Measurements from ENCODE around the gene ACRBP.

Gene ACRBP

GRCh38 chr12:6652391-6652790 is 5.2 kb upstream of the ACRBP start:
- no peak overlapping the region for H3K27ac ChIP-seq (ENCODE audit: low read depth, low read length)
- peaks cover 20 to 66% of the 10 kb centered on the region in 2 donors for H3K36me3 ChIP-seq (ENCODE audit: control insufficient read depth in 1 of 2, insufficient read depth in 2 of 2, low read length in 2 of 2)
- no peak overlapping the region for H3K4me3 ChIP-seq (ENCODE audit: low read depth in 1 of 2, low read length in 2 of 2)
- no peaks in the 10 kb centered on the region for H3K4me1 ChIP-seq (ENCODE audit: control insufficient read depth in 1 of 2, insufficient read depth in 2 of 2, low read length in 2 of 2)
- no peaks in the 10 kb centered on the region for H3K9me3 ChIP-seq (ENCODE audit: control insufficient read depth in 1 of 2, low read length in 2 of 2)
- H3K27me3 ChIP-seq (ENCODE audit: control insufficient read depth in 1 of 2, insufficient read depth in 2 of 2, low read length in 2 of 2) = no peaks in the 10 kb centered on the region
- H3K9ac ChIP-seq (ENCODE audit: low read depth in 1 of 2, low read length in 2 of 2) = no peak overlapping the region

DNA sequence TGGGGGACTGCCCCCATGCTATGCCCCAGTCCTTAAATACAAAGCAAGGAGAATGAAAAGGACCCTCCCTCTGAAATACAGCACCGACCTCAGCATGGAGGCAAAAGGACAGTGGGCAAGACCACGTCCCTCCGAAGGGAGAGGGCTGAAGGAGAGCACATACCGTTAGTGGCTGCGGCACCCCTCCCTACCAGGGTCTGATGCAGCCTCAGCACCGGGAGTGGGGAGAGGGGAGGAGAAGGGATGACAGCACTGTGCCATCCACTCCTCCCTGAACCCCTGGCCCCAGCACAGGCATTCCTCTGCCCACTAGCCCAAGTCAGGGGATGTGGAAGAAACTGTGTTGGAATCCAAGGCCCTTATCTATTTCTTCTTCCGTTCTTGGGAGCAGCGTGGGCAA is 3.6 kb upstream of the ACRBP start:
- H3K27ac ChIP-seq (ENCODE audit: low read depth, low read length) = no peak overlapping the region
- H3K9ac ChIP-seq (ENCODE audit: low read depth in 1 of 2, low read length in 2 of 2) = no peak overlapping the region
- H3K36me3 ChIP-seq (ENCODE audit: control insufficient read depth in 1 of 2, insufficient read depth in 2 of 2, low read length in 2 of 2) = peaks cover 20 to 56% of the 10 kb centered on the region in 2 donors
- no peaks in the 10 kb centered on the region for H3K9me3 ChIP-seq (ENCODE audit: control insufficient read depth in 1 of 2, low read length in 2 of 2)
- H3K4me3 ChIP-seq (ENCODE audit: low read depth in 1 of 2, low read length in 2 of 2) = no peak overlapping the region
- no peaks in the 10 kb centered on the region for H3K27me3 ChIP-seq (ENCODE audit: control insufficient read depth in 1 of 2, insufficient read depth in 2 of 2, low read length in 2 of 2)
- H3K4me1 ChIP-seq (ENCODE audit: control insufficient read depth in 1 of 2, insufficient read depth in 2 of 2, low read length in 2 of 2) = peaks cover 7 to 10% of the 10 kb centered on the region in 2 donors

DNA sequence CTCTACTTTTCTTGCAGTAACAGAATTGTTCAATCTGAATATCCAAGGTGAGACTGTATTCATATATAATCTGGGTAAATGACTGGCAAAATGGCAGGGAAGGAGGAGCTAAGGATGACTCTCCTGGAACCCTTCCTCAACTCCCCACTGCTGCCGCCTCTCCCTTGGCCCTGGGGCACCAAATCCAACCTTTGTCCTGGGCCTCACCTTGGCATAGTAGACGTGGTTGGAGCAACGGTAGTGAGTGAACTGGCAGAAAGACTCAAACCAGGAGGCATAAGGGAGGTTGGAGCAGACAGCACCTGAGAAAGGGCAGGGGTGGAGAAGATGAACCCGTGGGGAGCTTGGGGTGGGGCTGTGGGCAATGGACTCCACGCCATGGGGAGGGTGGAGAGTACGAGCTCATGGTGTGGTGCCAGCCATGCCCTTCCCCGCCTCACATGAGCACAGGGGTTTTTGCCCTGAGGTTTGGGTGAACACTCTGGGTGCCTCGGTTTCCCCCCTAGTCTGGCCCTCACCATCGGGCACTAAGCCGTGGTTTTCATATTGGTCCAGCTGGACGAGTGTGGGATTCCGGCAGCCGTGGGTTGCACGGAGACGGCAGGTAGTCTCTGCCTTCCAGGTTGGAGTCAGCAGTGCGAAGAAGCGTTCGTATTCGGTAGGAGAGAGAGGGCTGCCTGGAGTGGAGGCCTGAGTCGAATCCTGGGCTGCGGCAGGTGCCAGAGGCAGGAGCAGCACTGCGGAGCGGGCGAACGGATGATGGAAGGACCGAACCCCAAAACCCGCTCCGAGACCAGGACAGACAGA is 753 bp downstream of the ACRBP start:
- Histone ChIP-seq H3K27me3 (ENCODE audit: control insufficient read depth in 1 of 2, insufficient read depth in 2 of 2, low read length in 2 of 2) (no peaks in the 10 kb centered on the region), H3K9ac (ENCODE audit: low read depth in 1 of 2, low read length in 2 of 2) (peak overlapping the region; percentile 65 to 76), H3K4me3 (ENCODE audit: low read depth in 1 of 2, low read length in 2 of 2) (peak overlapping the region; percentile 71 to 79), H3K4me1 (ENCODE audit: control insufficient read depth in 1 of 2, insufficient read depth in 2 of 2, low read length in 2 of 2) (peaks cover 12 to 15% of the 10 kb centered on the region in 2 donors), H3K9me3 (ENCODE audit: control insufficient read depth in 1 of 2, low read length in 2 of 2) (no peaks in the 10 kb centered on the region), H3K36me3 (ENCODE audit: control insufficient read depth in 1 of 2, insufficient read depth in 2 of 2, low read length in 2 of 2) (peaks cover 13 to 25% of the 10 kb centered on the region in 2 donors), H3K27ac (ENCODE audit: low read depth, low read length) (no peak overlapping the region)

- Histone ChIP-seq H3K27ac (ENCODE audit: low read depth, low read length) (no peak overlapping the region), H3K27me3 (ENCODE audit: control insufficient read depth in 1 of 2, insufficient read depth in 2 of 2, low read length in 2 of 2) (no peaks in the 10 kb centered on the region), H3K9me3 (ENCODE audit: control insufficient read depth in 1 of 2, low read length in 2 of 2) (no peaks in the 10 kb centered on the region), H3K4me3 (ENCODE audit: low read depth in 1 of 2, low read length in 2 of 2) (no peak overlapping the region), H3K9ac (ENCODE audit: low read depth in 1 of 2, low read length in 2 of 2) (no peak overlapping the region), H3K36me3 (ENCODE audit: control insufficient read depth in 1 of 2, insufficient read depth in 2 of 2, low read length in 2 of 2) (peaks cover 0 to 9% of the 10 kb centered on the region in 2 donors), H3K4me1 (ENCODE audit: control insufficient read depth in 1 of 2, insufficient read depth in 2 of 2, low read length in 2 of 2) (peaks cover 18 to 19% of the 10 kb centered on the region in 2 donors)
These were observed 2.3 kb downstream of the ACRBP start for GRCh38 chr12:6644903-6645302.

GRCh38 chr12:6644257-6644596 is 3.0 kb downstream of the ACRBP start:
- no peaks in the 10 kb centered on the region for H3K27me3 ChIP-seq (ENCODE audit: control insufficient read depth in 1 of 2, insufficient read depth in 2 of 2, low read length in 2 of 2)
- H3K4me1 ChIP-seq (ENCODE audit: control insufficient read depth in 1 of 2, insufficient read depth in 2 of 2, low read length in 2 of 2) = peaks cover 18 to 19% of the 10 kb centered on the region in 2 donors
- no peaks in the 10 kb centered on the region for H3K9me3 ChIP-seq (ENCODE audit: control insufficient read depth in 1 of 2, low read length in 2 of 2)
- no peak overlapping the region for H3K27ac ChIP-seq (ENCODE audit: low read depth, low read length)
- no peak overlapping the region for H3K9ac ChIP-seq (ENCODE audit: low read depth in 1 of 2, low read length in 2 of 2)
- no peak overlapping the region for H3K4me3 ChIP-seq (ENCODE audit: low read depth in 1 of 2, low read length in 2 of 2)
- H3K36me3 ChIP-seq (ENCODE audit: control insufficient read depth in 1 of 2, insufficient read depth in 2 of 2, low read length in 2 of 2) = peaks cover 0 to 9% of the 10 kb centered on the region in 2 donors

DNA sequence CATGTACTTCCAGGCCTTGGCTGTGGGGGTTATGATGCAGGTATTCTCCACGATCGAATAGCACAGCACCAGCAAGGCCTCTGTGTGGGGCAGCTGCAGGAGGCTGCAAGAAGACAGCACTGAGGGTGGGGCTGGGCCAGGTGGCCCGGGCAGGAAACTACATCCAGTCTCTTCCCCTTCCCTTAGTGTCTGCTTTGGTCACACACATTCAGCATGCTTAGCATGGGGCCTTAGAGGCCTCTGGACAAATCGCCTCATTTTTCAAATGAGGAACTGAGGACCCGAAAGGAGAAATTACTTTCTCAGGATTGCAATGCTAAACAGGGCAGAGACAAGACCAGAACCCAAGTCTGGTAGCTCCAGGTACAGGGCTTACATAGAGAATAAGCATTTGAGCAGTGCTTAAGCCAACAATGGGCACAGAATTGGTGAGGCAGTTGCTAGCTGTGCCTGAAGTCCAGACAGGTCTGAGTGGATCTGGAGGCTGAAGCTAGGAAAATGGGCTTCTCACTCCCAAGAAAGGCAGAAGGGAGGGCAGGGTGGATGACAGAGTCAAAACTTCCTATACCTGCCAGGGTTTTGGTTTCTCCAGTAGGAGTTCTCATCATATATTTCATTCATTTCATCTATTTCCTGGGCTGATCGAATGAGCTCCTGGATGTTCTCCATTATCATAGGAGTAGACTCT is 3.5 kb downstream of the ACRBP start:
- H3K9me3 ChIP-seq (ENCODE audit: control insufficient read depth in 1 of 2, low read length in 2 of 2) = no peaks in the 10 kb centered on the region
- H3K27ac ChIP-seq (ENCODE audit: low read depth, low read length) = no peak overlapping the region
- peaks cover 0 to 7% of the 10 kb centered on the region in 2 donors for H3K36me3 ChIP-seq (ENCODE audit: control insufficient read depth in 1 of 2, insufficient read depth in 2 of 2, low read length in 2 of 2)
- no peak overlapping the region for H3K4me3 ChIP-seq (ENCODE audit: low read depth in 1 of 2, low read length in 2 of 2)
- H3K9ac ChIP-seq (ENCODE audit: low read depth in 1 of 2, low read length in 2 of 2) = no peak overlapping the region
- no peaks in the 10 kb centered on the region for H3K27me3 ChIP-seq (ENCODE audit: control insufficient read depth in 1 of 2, insufficient read depth in 2 of 2, low read length in 2 of 2)
- peaks cover 18 to 19% of the 10 kb centered on the region in 2 donors for H3K4me1 ChIP-seq (ENCODE audit: control insufficient read depth in 1 of 2, insufficient read depth in 2 of 2, low read length in 2 of 2)

GRCh38 chr12:6641131-6641530 is 6.1 kb downstream of the ACRBP start:
- no peak overlapping the region for H3K27ac ChIP-seq (ENCODE audit: low read depth, low read length)
- H3K4me3 ChIP-seq (ENCODE audit: low read depth in 1 of 2, low read length in 2 of 2) = no peak overlapping the region
- H3K9ac ChIP-seq (ENCODE audit: low read depth in 1 of 2, low read length in 2 of 2) = no peak overlapping the region
- no peaks in the 10 kb centered on the region for H3K27me3 ChIP-seq (ENCODE audit: control insufficient read depth in 1 of 2, insufficient read depth in 2 of 2, low read length in 2 of 2)
- peaks cover 15 to 16% of the 10 kb centered on the region in 2 donors for H3K4me1 ChIP-seq (ENCODE audit: control insufficient read depth in 1 of 2, insufficient read depth in 2 of 2, low read length in 2 of 2)
- H3K36me3 ChIP-seq (ENCODE audit: control insufficient read depth in 1 of 2, insufficient read depth in 2 of 2, low read length in 2 of 2) = no peaks in the 10 kb centered on the region
- no peaks in the 10 kb centered on the region for H3K9me3 ChIP-seq (ENCODE audit: control insufficient read depth in 1 of 2, low read length in 2 of 2)

GRCh38 chr12:6640497-6640896 is 6.7 kb downstream of the ACRBP start:
- H3K36me3 ChIP-seq (ENCODE audit: control insufficient read depth in 1 of 2, insufficient read depth in 2 of 2, low read length in 2 of 2) = no peaks in the 10 kb centered on the region
- H3K9ac ChIP-seq (ENCODE audit: low read depth in 1 of 2, low read length in 2 of 2) = no peak overlapping the region
- H3K4me1 ChIP-seq (ENCODE audit: control insufficient read depth in 1 of 2, insufficient read depth in 2 of 2, low read length in 2 of 2) = peaks cover 17 to 21% of the 10 kb centered on the region in 2 donors
- H3K9me3 ChIP-seq (ENCODE audit: control insufficient read depth in 1 of 2, low read length in 2 of 2) = no peaks in the 10 kb centered on the region
- no peak overlapping the region for H3K27ac ChIP-seq (ENCODE audit: low read depth, low read length)
- no peaks in the 10 kb centered on the region for H3K27me3 ChIP-seq (ENCODE audit: control insufficient read depth in 1 of 2, insufficient read depth in 2 of 2, low read length in 2 of 2)
- no peak overlapping the region for H3K4me3 ChIP-seq (ENCODE audit: low read depth in 1 of 2, low read length in 2 of 2)

- Histone ChIP-seq H3K27me3 (ENCODE audit: control insufficient read depth in 1 of 2, insufficient read depth in 2 of 2, low read length in 2 of 2) (no peaks in the 10 kb centered on the region), H3K36me3 (ENCODE audit: control insufficient read depth in 1 of 2, insufficient read depth in 2 of 2, low read length in 2 of 2) (no peaks in the 10 kb centered on the region), H3K4me3 (ENCODE audit: low read depth in 1 of 2, low read length in 2 of 2) (no peak overlapping the region), H3K27ac (ENCODE audit: low read depth, low read length) (no peak overlapping the region), H3K4me1 (ENCODE audit: control insufficient read depth in 1 of 2, insufficient read depth in 2 of 2, low read length in 2 of 2) (peaks cover 18 to 22% of the 10 kb centered on the region in 2 donors), H3K9ac (ENCODE audit: low read depth in 1 of 2, low read length in 2 of 2) (no peak overlapping the region), H3K9me3 (ENCODE audit: control insufficient read depth in 1 of 2, low read length in 2 of 2) (no peaks in the 10 kb centered on the region)
These were observed 8.0 kb downstream of the ACRBP start for GRCh38 chr12:6639151-6639801.

DNA sequence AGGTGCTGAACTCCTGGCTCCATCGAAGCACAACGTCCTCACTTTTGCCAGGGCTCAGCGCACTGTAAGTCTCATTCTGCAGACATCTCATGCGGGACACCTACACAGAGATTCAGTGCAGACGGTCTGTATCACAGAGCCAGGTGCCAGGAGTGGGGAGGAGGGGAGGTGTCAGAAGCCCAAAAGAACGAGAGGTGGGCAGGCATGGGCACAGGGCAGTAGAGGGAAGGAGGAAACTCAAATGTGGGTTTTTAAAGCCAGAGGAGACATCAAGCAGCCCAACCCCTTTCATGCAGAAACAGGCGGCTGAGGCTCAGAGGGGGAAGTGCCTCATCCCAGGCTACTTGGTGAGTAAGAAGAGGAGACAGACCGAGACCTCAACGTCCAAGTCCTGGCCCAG is 8.9 kb downstream of the ACRBP start:
- H3K9ac ChIP-seq (ENCODE audit: low read depth in 1 of 2, low read length in 2 of 2) = no peak overlapping the region
- H3K27ac ChIP-seq (ENCODE audit: low read depth, low read length) = no peak overlapping the region
- peaks cover 18 to 22% of the 10 kb centered on the region in 2 donors for H3K4me1 ChIP-seq (ENCODE audit: control insufficient read depth in 1 of 2, insufficient read depth in 2 of 2, low read length in 2 of 2)

More for the DNA sequence above, 8.9 kb downstream of the ACRBP start:
- Histone ChIP-seq H3K4me3 (ENCODE audit: low read depth in 1 of 2, low read length in 2 of 2) (no peak overlapping the region), H3K36me3 (ENCODE audit: control insufficient read depth in 1 of 2, insufficient read depth in 2 of 2, low read length in 2 of 2) (no peaks in the 10 kb centered on the region), H3K9me3 (ENCODE audit: control insufficient read depth in 1 of 2, low read length in 2 of 2) (no peaks in the 10 kb centered on the region), H3K27me3 (ENCODE audit: control insufficient read depth in 1 of 2, insufficient read depth in 2 of 2, low read length in 2 of 2) (no peaks in the 10 kb centered on the region)

Data from duodenal mucosa (tissue), 2 donors.